T-cell (primary cell): ENCODE results near the gene SPHK2. TPM values are rescaled to one million over a fixed set of nuclear protein-coding genes. Genes with fewer than 3 reads are reported as not detected.
A peak's percentile ranks its signal among the peaks of the same experiment; 100 is the strongest.

ENCODE experiments used
- ATAC-seq, 4 experiments: fragments of 200-7000 bp in 3 of 4; fragments of 150-1000 bp in 1 of 4; cut with Tn5 transposase; replicated peaks in 1 of 4; 1 replicate in 3 of 4; 2 replicates in 1 of 4; pipeline ENCODE4 v1.10.0; 2021; ENCODE audit warnings: moderate library complexity in 3 of 4, mild to moderate bottlenecking in 2 of 4, moderate number of reproducible peaks in 1 of 4
- CTCF ChIA-PET, 2 donors: fragments of 300-600 bp; sonication (Branson Sonifier 250); formaldehyde crosslinking; loops; one replicate each; lab custom pipeline; 2022; ENCODE audit warnings: antibody characterized with exemption in 2 of 2; lab: Charles Lee
- POLR2A ChIA-PET, 2 donors: fragments of 300-600 bp; sonication (Branson Sonifier 250); formaldehyde crosslinking; loops; one replicate each; lab custom pipeline; 2022; ENCODE audit warnings: antibody characterized with exemption in 2 of 2; lab: Charles Lee
- DNase-seq, 35 experiments: peaks; one replicate each; pipeline versions ENCODE4 v3.0.0 to v3.0.0-alpha.2; 2013 to 2023
- H3K27ac ChIP-seq: one replicate; pipeline ENCODE4 v1.5.1; 2013; ENCODE audit warnings: low read length
- H3K27me3 ChIP-seq, 2 experiments: replicated peaks in 1 of 2; 1 replicate in 1 of 2; 2 replicates in 1 of 2; pipeline versions ENCODE4 v1.6.1 to v1.7.0; 2013; ENCODE audit warnings: low read length in 1 of 2, mixed read lengths in 1 of 2; ENCODE audit not compliant: control insufficient read depth in 2 of 2, insufficient read depth in 2 of 2; ENCODE audit errors: extremely low read depth in 1 of 2
- H3K36me3 ChIP-seq, 2 donors: 1 replicate in 1 of 2; 2 replicates in 1 of 2; pipeline versions ENCODE4 v1.6.1 to v1.7.0; 2013; ENCODE audit warnings: low read length in 1 of 2; ENCODE audit not compliant: control insufficient read depth in 2 of 2, insufficient read depth in 1 of 2; ENCODE audit errors: extremely low read depth in 1 of 2
- H3K4me1 ChIP-seq, 2 experiments: 1 replicate in 1 of 2; 2 replicates in 1 of 2; pipeline versions ENCODE4 v1.6.1 to v1.7.0; 2013; ENCODE audit warnings: low read length in 2 of 2, mixed read lengths in 1 of 2; ENCODE audit not compliant: insufficient read depth in 2 of 2, control insufficient read depth in 1 of 2; ENCODE audit errors: extremely low read depth in 1 of 2
- H3K4me3 ChIP-seq, 2 donors: 1 replicate in 1 of 2; 2 replicates in 1 of 2; pipeline versions ENCODE4 v1.5.1 to v1.7.0; 2013; ENCODE audit warnings: mild to moderate bottlenecking in 2 of 2, low read length in 1 of 2, moderate library complexity in 1 of 2; ENCODE audit not compliant: control insufficient read depth in 1 of 2; ENCODE audit errors: extremely low read depth in 1 of 2
- H3K9me3 ChIP-seq: 2 replicates; pipeline ENCODE4 v1.7.0; 2013
- H3K27ac Mint-ChIP-seq, 2 donors: one replicate each; pipeline ENCODE4 v1.8.0; 2020 to 2021; ENCODE audit warnings: mild to moderate bottlenecking in 2 of 2, mixed read lengths in 2 of 2
- H3K27me3 Mint-ChIP-seq, 2 donors: one replicate each; pipeline ENCODE4 v1.8.0; 2021 to 2022; ENCODE audit warnings: mixed read lengths in 2 of 2
- H3K36me3 Mint-ChIP-seq: one replicate; pipeline ENCODE4 v1.8.0; 2021; ENCODE audit warnings: mixed read lengths
- H3K4me1 Mint-ChIP-seq, 3 donors: one replicate each; pipeline ENCODE4 v1.8.0; 2020 to 2022; ENCODE audit warnings: mixed read lengths in 3 of 3, mild to moderate bottlenecking in 1 of 3
- H3K4me3 Mint-ChIP-seq, 3 donors: one replicate each; pipeline ENCODE4 v1.8.0; 2020 to 2022; ENCODE audit warnings: mild to moderate bottlenecking in 3 of 3, mixed read lengths in 3 of 3, moderate library complexity in 3 of 3
- H3K9me3 Mint-ChIP-seq, 3 donors: one replicate each; pipeline ENCODE4 v1.8.0; 2020 to 2022; ENCODE audit warnings: mixed read lengths in 3 of 3
- WGBS: methylation state at CpG from one replicate; pipeline ENCODE4 v1.1.5; 2013; ENCODE audit warnings: missing lambda C conversion rate; ENCODE audit not compliant: insufficient coverage; 5-methylcytosine and 5-hydroxymethylcytosine counted together
- total RNA-seq, 35 experiments: library from RNA in 6 of 35; stranded (reverse) in 6 of 35; fragments of 120-200 nt in 1 of 35; gene quantifications; one replicate each; pipeline versions ENCODE4 v1.2.1 to v1.2.4 and lab custom pipeline; 2013 to 2026

SPHK2 gene, protein sequence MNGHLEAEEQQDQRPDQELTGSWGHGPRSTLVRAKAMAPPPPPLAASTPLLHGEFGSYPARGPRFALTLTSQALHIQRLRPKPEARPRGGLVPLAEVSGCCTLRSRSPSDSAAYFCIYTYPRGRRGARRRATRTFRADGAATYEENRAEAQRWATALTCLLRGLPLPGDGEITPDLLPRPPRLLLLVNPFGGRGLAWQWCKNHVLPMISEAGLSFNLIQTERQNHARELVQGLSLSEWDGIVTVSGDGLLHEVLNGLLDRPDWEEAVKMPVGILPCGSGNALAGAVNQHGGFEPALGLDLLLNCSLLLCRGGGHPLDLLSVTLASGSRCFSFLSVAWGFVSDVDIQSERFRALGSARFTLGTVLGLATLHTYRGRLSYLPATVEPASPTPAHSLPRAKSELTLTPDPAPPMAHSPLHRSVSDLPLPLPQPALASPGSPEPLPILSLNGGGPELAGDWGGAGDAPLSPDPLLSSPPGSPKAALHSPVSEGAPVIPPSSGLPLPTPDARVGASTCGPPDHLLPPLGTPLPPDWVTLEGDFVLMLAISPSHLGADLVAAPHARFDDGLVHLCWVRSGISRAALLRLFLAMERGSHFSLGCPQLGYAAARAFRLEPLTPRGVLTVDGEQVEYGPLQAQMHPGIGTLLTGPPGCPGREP
- total RNA-seq (10 to 100 TPM; 18.0 to 37.0 (median 31.8) TPM), total RNA-seq (lab: John Stamatoyannopoulos, UW) (7.7 to 28.5 (median 18.7) reads per million in 29 experiments)
- 11.2 TPM for total RNA-seq (2013)

DNA sequence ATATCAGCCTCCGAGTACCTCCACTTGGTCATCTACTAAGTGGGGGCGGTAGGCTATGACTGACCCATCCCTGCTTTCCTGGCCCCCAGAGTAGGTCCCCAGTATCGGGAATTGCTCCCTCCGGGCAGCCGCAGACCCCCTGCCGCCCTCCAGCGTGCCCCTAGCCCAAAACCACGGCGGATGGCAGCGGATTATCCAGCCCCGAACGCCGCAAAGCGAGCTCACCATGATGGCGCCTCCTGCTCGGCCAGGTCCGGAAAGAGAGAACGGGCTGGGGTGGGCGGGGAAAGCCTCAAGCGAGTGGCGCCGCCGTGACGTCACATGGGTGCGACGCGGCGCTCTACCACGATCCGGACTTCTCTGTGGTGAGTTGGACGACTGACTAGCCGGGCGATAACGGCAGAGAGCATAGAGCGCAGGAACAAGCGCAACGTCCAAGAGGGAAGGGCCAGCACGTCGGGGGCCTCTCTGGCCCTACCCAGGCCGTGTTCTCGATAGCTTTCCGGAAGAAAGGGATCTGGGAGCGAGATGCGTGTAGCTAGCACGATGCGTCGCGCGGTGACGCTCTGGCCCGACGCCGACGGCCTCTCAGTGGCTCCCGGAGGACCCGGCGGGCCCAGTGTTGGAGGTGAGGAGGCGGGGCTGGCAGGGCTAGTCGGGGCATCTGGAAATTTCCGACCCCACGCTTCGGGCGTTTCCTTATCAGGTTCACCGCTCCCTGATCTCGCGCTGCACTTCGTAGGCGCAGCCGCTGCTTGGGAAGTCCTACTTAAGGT, at the start of gene SPHK2, which contains the start of gene RPL18:
SPHK2 (plus strand) TSS at position 591 of the 776 bp plus-strand sequence. CDS start 1,009 bp downstream, outside the sequence.
RPL18 (minus strand) TSS at position 263 of the 776 bp plus-strand sequence; CDS start at position 228, 35 bp downstream.
- peak; percentile 87 to 99 (median 92) for DNase-seq
- H3K36me3 Mint-ChIP-seq = peaks cover 36% of the 10 kb centered on the region
- H3K4me3 ChIP-seq = peak within 1 kb of the TSS; percentile 94 to 100
- peaks cover 21 to 31% of the 10 kb centered on the region in 2 donors for H3K36me3 ChIP-seq
- under 1% methylated on average over 65 of the region's 69 CpGs for WGBS
- peak; percentile 78 to 84 (median 83) for ATAC-seq
- ChIA-PET CTCF (interaction anchor here in 1 of 2 donors (0.5 to 1.2 kb wide), 7 partner anchors 15 to 1958 kb away, joined by 3 to 6 read pairs (median 3); partner anchors contain the start of gene RUVBL2), POLR2A (interaction anchor here in 1 of 2 donors (0.5 to 0.6 kb wide), 2 partner anchors 117 to 152 kb away, joined by 4 to 5 read pairs; no protein-coding TSS in a partner anchor)
- H3K27me3 Mint-ChIP-seq = no peaks in the 10 kb centered on the region
- peak within 1 kb of the TSS; percentile 94 to 95 (median 95) for H3K4me3 Mint-ChIP-seq
- H3K27ac Mint-ChIP-seq = peak within 1 kb of the TSS; percentile 97 to 98
- peak within 1 kb of the TSS; percentile 87 for H3K27ac ChIP-seq
- peaks cover 0 to 2% of the 10 kb centered on the region in 2 experiments for H3K27me3 ChIP-seq
- H3K4me1 Mint-ChIP-seq = peaks cover 44 to 62% (median 53%) of the 10 kb centered on the region in 3 donors
- no peaks in the 10 kb centered on the region for H3K9me3 Mint-ChIP-seq
- H3K4me1 ChIP-seq = peaks cover 20 to 64% of the 10 kb centered on the region in 2 experiments
- H3K9me3 ChIP-seq = no peaks in the 10 kb centered on the region

DNA sequence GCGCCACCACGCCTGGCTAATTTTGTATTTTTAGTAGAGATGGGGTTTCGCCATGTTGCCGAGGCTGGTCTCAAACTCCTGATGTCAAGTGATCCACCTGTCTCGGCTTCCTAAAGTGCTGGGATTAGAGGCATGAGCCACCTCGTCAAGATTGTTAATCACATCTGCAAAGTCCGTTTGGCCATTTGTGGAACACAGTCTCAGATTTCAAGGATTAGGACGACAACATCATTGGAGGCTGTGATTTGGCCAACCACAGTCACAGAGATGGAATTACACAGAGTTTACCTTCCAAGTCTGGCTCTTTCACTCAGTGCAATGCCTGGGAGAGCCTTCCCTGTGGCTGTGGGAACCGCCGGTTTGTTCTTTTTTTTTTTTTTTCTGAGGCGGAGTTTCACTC, 49.5 kb upstream of the SPHK2 start:
- Mint-ChIP-seq H3K4me3 (no peak overlapping the region), H3K27me3 (peaks cover 6 to 9% of the 10 kb centered on the region in 2 donors), H3K27ac (no peak overlapping the region), H3K36me3 (no peaks in the 10 kb centered on the region), H3K9me3 (no peaks in the 10 kb centered on the region), H3K4me1 (peaks cover 0 to 2% (median 2%) of the 10 kb centered on the region in 3 donors)
- ChIA-PET POLR2A (no interaction called here), CTCF (no interaction called here)
- H3K4me3 ChIP-seq = no peak overlapping the region
- no peak overlapping the region for H3K27ac ChIP-seq
- H3K36me3 ChIP-seq = no peaks in the 10 kb centered on the region
- WGBS = 79% methylated on average over 8 of the region's 11 CpGs
- no peak for DNase-seq
- H3K27me3 ChIP-seq = peaks cover 0 to 7% of the 10 kb centered on the region in 2 experiments
- H3K4me1 ChIP-seq = no peaks in the 10 kb centered on the region
- H3K9me3 ChIP-seq = no peaks in the 10 kb centered on the region
- no peak for ATAC-seq

DNA sequence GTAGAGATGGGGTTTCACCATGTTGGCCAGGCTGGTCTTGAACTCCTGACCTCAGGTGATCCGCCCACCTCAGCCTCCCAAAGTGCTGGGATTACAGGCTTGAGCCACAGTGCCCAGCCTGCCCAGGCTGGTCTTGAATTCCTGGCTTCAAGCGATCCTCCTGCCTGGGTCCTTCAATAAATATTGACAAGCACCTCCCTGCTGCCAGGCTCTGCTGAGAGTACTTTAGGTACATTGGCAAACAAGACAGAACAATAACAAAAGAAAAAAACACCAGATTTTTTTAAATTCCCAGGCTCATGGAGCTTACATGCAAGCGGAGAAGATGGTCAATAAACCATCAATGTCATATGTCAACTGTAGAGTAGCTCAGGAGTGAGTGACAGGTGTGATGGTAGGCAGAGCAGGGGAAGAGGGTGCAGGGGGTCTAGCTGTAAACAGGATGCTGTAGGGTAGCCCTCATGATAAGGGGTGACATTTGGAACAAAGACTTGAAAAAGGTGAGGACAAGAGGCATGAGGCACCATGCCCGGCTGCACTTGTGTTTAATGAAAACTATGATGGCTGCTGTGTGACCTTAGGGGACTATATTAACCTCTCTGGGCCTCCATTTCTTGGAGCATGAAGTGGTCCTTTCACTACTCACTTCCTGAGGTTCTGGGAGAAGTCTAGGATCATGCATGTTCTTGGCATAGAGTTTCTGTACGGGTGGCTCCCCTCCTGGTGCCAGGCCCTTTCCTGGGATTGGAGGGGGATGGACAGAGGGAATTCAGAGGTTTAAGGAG, 47.7 kb upstream of the SPHK2 start:
- Mint-ChIP-seq H3K27ac (no peak overlapping the region), H3K27me3 (peaks cover 6 to 9% of the 10 kb centered on the region in 2 donors), H3K4me3 (no peak overlapping the region), H3K9me3 (no peaks in the 10 kb centered on the region), H3K4me1 (peaks cover 0 to 2% (median 2%) of the 10 kb centered on the region in 3 donors), H3K36me3 (no peaks in the 10 kb centered on the region)
- POLR2A ChIA-PET = interaction anchor here in 1 of 2 donors (0.6 kb wide), 1 partner anchor 316 kb away, joined by 3 read pairs; the partner anchor contains the start of gene CARD8
- Histone ChIP-seq H3K4me3 (no peak overlapping the region), H3K4me1 (no peaks in the 10 kb centered on the region), H3K9me3 (no peaks in the 10 kb centered on the region), H3K36me3 (no peaks in the 10 kb centered on the region), H3K27ac (no peak overlapping the region), H3K27me3 (peaks cover 0 to 7% of the 10 kb centered on the region in 2 experiments)
- CTCF ChIA-PET = no interaction called here
- DNase-seq = no peak
- no peak for ATAC-seq
- WGBS = 79% methylated on average over 4 of the region's 5 CpGs

DNA sequence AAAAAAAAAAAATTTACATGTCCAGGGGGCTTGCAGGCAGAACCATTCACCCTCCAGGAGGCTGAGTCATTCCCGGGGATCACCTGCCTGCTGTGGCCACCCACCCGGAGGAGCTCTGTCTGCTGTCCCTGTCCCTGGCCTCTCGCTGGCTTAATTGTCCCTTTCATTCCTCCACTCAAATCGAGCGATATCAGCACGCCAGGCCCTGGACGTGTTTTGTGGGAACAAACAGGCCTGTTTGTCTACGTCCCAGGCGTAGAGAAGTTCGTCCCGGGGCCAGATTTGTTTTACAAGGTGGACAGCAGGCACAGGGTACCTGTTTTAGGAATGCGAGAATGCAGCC, 46.2 kb upstream of the SPHK2 start:
- ChIA-PET POLR2A (no interaction called here), CTCF (no interaction called here)
- Mint-ChIP-seq H3K4me1 (peaks cover 0 to 2% (median 2%) of the 10 kb centered on the region in 3 donors), H3K9me3 (no peaks in the 10 kb centered on the region), H3K27ac (no peak overlapping the region), H3K36me3 (no peaks in the 10 kb centered on the region), H3K27me3 (peaks cover 0 to 2% of the 10 kb centered on the region in 2 donors), H3K4me3 (no peak overlapping the region)
- Histone ChIP-seq H3K27ac (no peak overlapping the region), H3K36me3 (no peaks in the 10 kb centered on the region), H3K27me3 (peaks cover 0 to 8% of the 10 kb centered on the region in 2 experiments), H3K9me3 (no peaks in the 10 kb centered on the region), H3K4me3 (no peak overlapping the region), H3K4me1 (no peaks in the 10 kb centered on the region)
- DNase-seq (no peak), ATAC-seq (no peak)
- 92% methylated on average over 12 of the region's 12 CpGs for WGBS

DNA sequence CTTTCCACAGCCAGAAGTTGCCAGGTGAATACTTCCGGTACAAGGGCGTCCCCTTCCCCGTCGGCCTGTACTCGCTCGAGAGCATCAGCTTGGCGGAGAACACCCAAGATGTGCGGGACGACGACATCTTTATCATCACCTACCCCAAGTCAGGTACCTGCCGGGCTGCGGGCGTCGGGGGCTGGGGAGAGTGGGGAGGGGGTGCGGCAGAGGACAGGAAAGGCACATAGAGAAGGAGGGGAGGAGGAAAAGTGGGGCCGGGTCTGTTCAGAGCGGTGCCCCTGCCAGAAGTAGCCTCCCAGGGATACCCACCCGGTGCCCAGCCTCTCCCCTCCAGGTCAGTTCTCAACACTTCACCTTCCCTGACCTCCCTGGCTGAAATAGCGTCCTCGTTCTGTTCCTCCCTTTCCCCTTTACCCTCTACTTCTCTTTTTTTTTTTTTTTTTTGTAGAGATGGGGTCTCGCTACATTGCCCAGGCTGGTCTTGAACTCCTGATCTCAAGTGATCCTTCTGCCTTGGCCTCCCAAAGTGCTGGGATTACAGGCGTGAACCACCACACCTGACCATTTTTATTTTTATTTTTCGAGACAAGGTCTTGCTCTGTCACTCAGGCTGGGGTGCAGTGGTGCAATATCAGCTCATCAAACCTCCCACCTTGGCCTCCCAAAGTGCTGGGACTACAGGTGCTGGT, 43.2 kb upstream of the SPHK2 start:
- H3K27me3 Mint-ChIP-seq = no peaks in the 10 kb centered on the region
- Histone ChIP-seq H3K27ac (no peak overlapping the region), H3K27me3 (peaks cover 0 to 3% of the 10 kb centered on the region in 2 experiments), H3K4me3 (no peak overlapping the region), H3K9me3 (no peaks in the 10 kb centered on the region), H3K4me1 (no peaks in the 10 kb centered on the region), H3K36me3 (peaks cover 0 to 2% of the 10 kb centered on the region in 2 donors)
- 93% methylated on average over 5 of the region's 23 CpGs for WGBS
- no peak overlapping the region for H3K27ac Mint-ChIP-seq
- no peaks in the 10 kb centered on the region for H3K9me3 Mint-ChIP-seq
- H3K4me3 Mint-ChIP-seq = no peak overlapping the region
- ATAC-seq (no peak), DNase-seq (no peak)
- POLR2A ChIA-PET = no interaction called here
- CTCF ChIA-PET = interaction anchor here (0.6 to 0.7 kb wide), 3 partner anchors 62 to 572 kb away, joined by 3 read pairs; no protein-coding TSS in a partner anchor
- H3K4me1 Mint-ChIP-seq = peaks cover 0 to 2% (median 2%) of the 10 kb centered on the region in 3 donors
- H3K36me3 Mint-ChIP-seq = no peaks in the 10 kb centered on the region
